Measurements from ENCODE around the gene TIE1. TPM values are rescaled to one million over a fixed set of nuclear protein-coding genes. Genes with fewer than 3 reads are reported as not detected.

Gene TIE1
- total RNA-seq, 3 donors from 2014 or later (not counting 1 experiment from before 2014, with no cell fraction given): 4.5 to 10.7 (median 6.7) TPM

DNA sequence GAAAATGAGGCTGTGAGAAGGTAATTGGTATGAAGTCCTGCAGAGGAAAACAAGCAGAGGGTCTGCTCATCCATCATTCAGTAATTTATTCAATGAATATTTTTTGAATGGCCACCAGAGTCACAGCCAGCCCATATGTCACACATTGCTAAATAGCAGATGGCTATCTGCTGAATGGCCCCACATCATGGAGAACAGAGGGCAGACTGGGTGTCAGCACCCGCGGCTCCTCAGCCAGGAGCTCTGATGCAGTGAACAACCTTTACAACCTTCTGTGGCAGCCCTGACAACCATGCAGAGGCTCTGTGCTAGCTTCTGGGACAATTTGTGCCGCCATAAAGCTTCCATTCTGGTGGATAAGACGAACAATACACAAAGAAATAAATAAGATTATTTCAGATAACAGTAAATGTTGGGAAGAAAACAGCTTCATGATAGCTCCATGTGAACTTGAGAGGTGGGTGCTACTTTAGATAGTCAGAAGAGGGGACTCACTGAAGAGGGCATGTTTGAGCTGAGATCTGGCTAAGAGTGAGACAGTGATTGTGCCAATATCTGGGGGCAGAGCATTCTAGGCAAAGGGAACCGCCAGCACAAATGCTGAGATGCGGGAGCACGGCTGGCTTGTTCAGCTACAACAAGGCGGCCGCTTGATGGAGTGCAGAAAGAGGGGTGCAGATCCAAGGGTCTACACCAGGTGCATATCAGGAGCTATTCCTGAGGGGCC lies 12.6 kb upstream of the TIE1 start:
- no peak for DNase-seq
- Mint-ChIP-seq H3K9me3 (no peaks in the 10 kb centered on the region), H3K36me3 (no peaks in the 10 kb centered on the region), H3K27me3 (ENCODE audit: low read depth in 2 of 2) (peaks cover 0 to 3% of the 10 kb centered on the region in 2 donors), H3K4me3 (no peak overlapping the region), H3K27ac (no peak overlapping the region), H3K4me1 (peaks cover 0 to 5% of the 10 kb centered on the region in 2 donors)
- intact Hi-C loops (cut with micrococcal nuclease): no loop called here
- no peak for ATAC-seq
- Histone ChIP-seq H3K4me3 (ENCODE audit: low read length) (no peak overlapping the region), H3K27me3 (ENCODE audit: control insufficient read depth, insufficient read depth, low read length) (no peaks in the 10 kb centered on the region), H3K27ac (ENCODE audit: low read length) (no peak overlapping the region), H3K4me1 (ENCODE audit: control insufficient read depth, insufficient read depth, low read length) (no peaks in the 10 kb centered on the region), H3K9me3 (ENCODE audit: control insufficient read depth, insufficient read depth, low read length) (no peaks in the 10 kb centered on the region), H3K36me3 (ENCODE audit: control insufficient read depth, insufficient read depth, low read length) (no peaks in the 10 kb centered on the region)
- TF ChIP-seq, protein P1, sequence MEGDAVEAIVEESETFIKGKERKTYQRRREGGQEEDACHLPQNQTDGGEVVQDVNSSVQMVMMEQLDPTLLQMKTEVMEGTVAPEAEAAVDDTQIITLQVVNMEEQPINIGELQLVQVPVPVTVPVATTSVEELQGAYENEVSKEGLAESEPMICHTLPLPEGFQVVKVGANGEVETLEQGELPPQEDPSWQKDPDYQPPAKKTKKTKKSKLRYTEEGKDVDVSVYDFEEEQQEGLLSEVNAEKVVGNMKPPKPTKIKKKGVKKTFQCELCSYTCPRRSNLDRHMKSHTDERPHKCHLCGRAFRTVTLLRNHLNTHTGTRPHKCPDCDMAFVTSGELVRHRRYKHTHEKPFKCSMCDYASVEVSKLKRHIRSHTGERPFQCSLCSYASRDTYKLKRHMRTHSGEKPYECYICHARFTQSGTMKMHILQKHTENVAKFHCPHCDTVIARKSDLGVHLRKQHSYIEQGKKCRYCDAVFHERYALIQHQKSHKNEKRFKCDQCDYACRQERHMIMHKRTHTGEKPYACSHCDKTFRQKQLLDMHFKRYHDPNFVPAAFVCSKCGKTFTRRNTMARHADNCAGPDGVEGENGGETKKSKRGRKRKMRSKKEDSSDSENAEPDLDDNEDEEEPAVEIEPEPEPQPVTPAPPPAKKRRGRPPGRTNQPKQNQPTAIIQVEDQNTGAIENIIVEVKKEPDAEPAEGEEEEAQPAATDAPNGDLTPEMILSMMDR (IDR thresholded peaks at IDR 0.05): no peak
- WGBS (ENCODE audit: insufficient coverage): 92% methylated on average over 8 of the region's 9 CpGs

DNA sequence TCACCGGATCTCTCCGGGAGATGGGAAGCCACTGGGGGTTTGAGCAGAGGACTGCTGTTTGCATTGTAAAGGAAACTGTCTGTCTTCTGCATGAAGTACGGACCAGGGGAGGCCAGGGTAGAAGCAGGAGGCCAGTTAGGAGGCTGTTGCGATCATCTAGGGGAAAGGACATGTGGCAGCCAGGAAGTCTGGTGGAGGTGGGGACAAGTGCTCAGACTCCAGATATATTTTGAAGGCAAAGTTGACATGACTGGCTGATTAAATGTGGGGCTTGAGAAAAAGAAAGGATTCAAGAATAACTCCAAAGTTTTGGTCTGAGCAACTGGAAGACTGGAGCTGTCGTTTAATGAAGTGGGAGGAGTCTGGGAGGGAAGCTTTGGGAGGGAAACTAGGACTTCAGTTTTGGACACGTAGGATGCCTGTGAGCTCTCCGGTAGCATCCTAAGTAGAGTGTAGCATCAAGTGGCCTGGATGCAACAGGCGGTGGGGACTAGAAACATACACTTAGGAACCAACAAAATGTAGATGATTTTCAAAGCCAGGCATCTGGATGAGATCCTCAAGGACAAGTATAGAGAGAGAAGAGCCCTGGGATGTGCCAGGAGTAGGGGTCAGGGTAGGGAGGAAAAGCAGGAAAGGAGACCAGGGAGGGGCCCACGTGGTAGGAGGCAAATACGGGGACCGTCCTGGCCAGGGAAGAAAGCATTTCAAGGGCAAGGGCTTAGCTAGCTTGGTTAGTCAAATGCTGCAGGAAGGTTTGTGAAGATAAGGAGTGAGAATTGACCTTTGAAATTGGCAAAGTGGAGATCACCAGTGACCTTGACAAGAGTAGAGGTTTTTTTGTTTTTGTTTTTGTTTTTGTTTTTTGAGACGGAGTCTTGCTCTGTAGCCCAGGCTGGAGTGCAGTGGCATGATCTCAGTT lies 11.7 kb upstream of the TIE1 start:
- Mint-ChIP-seq H3K9me3 (no peaks in the 10 kb centered on the region), H3K27me3 (ENCODE audit: low read depth in 2 of 2) (peaks cover 0 to 3% of the 10 kb centered on the region in 2 donors), H3K36me3 (no peaks in the 10 kb centered on the region), H3K4me1 (peaks cover 0 to 5% of the 10 kb centered on the region in 2 donors), H3K4me3 (no peak overlapping the region), H3K27ac (no peak overlapping the region)
- intact Hi-C loops (cut with micrococcal nuclease): no loop called here
- Histone ChIP-seq H3K4me3 (ENCODE audit: low read length) (no peak overlapping the region), H3K27ac (ENCODE audit: low read length) (no peak overlapping the region), H3K9me3 (ENCODE audit: control insufficient read depth, insufficient read depth, low read length) (no peaks in the 10 kb centered on the region), H3K27me3 (ENCODE audit: control insufficient read depth, insufficient read depth, low read length) (no peaks in the 10 kb centered on the region), H3K4me1 (ENCODE audit: control insufficient read depth, insufficient read depth, low read length) (no peaks in the 10 kb centered on the region), H3K36me3 (ENCODE audit: control insufficient read depth, insufficient read depth, low read length) (no peaks in the 10 kb centered on the region)
- TF ChIP-seq, protein P1 (IDR thresholded peaks at IDR 0.05): no peak
- DNase-seq (no peak), ATAC-seq (no peak)
- 90% methylated on average over 12 of the region's 12 CpGs for WGBS (ENCODE audit: insufficient coverage)

DNA sequence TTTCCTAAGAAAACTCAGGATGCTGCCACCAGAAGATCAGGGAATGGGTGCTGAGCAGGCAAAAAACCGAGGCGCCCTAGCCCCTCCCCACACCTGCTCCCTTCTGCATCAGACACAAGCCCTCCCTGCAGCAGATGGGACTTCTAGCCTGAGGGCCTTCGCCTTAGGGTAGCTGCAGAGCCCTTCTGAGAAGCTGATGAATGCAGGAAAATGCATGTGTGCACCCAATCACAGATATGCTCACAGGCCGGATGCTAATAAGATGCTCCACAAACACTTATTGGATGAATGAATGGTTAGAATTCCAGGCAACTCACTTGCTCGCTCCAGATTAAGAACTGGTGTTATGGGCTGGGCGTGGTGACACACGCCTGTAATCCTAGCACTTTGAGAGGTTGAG lies 8.6 kb upstream of the TIE1 start:
- no peak overlapping the region for H3K27ac Mint-ChIP-seq
- TF ChIP-seq, protein P1 (IDR thresholded peaks at IDR 0.05): no peak
- H3K36me3 ChIP-seq (ENCODE audit: control insufficient read depth, insufficient read depth, low read length): no peaks in the 10 kb centered on the region
- H3K4me1 Mint-ChIP-seq: no peaks in the 10 kb centered on the region
- H3K27ac ChIP-seq (ENCODE audit: low read length): no peak overlapping the region
- no peaks in the 10 kb centered on the region for H3K27me3 ChIP-seq (ENCODE audit: control insufficient read depth, insufficient read depth, low read length)
- H3K4me1 ChIP-seq (ENCODE audit: control insufficient read depth, insufficient read depth, low read length): no peaks in the 10 kb centered on the region
- ATAC-seq: no peak
- intact Hi-C loops (cut with micrococcal nuclease): no loop called here
- H3K9me3 Mint-ChIP-seq: no peaks in the 10 kb centered on the region
- H3K36me3 Mint-ChIP-seq: no peaks in the 10 kb centered on the region
- H3K27me3 Mint-ChIP-seq (ENCODE audit: low read depth in 2 of 2): peaks cover 0 to 2% of the 10 kb centered on the region in 2 donors
- 90% methylated on average over 7 of the region's 7 CpGs for WGBS (ENCODE audit: insufficient coverage)
- H3K9me3 ChIP-seq (ENCODE audit: control insufficient read depth, insufficient read depth, low read length): no peaks in the 10 kb centered on the region
- H3K4me3 ChIP-seq (ENCODE audit: low read length): no peak overlapping the region
- no peak for DNase-seq
- H3K4me3 Mint-ChIP-seq: no peak overlapping the region

All from natural killer cell (primary cell).